Esophagus squamous epithelium (tissue), 5 donors: ENCODE results near the gene RNF112. TPM values are rescaled to one million over a fixed set of nuclear protein-coding genes. Genes with fewer than 3 reads are reported as not detected.
"Not testable (repeated sequence)": the region's sequence is repeated elsewhere in the genome, so short reads cannot be mapped to it uniquely, and the experiment has no call there.

Experiments used
- DNase-seq: peaks from one replicate; lab custom pipeline; 2025; lab: John Stamatoyannopoulos, UW
- H3K27ac ChIP-seq, 4 donors: fragments of 200-600 bp; sonication (generic); one replicate each; pipeline ENCODE4 v1.5.1; 2016 to 2019; ENCODE audit warnings: mild to moderate bottlenecking in 1 of 4
- H3K27me3 ChIP-seq, 4 donors: fragments of 200-600 bp; sonication (generic); 1 replicate in 3 of 4; 2 replicates in 1 of 4; pipeline versions ENCODE4 v1.5.1 to v1.6.0; 2017 to 2021; ENCODE audit warnings: antibody characterized with exemption in 1 of 4
- H3K36me3 ChIP-seq, 3 donors: fragments of 200-600 bp; sonication (generic); one replicate each; pipeline ENCODE4 v1.5.1; 2016 to 2019
- H3K4me1 ChIP-seq, 3 donors: fragments of 200-600 bp; sonication (generic); one replicate each; pipeline ENCODE4 v1.5.1; 2017 to 2019
- H3K4me3 ChIP-seq, 4 donors: fragments of 200-600 bp; sonication (generic); 1 replicate in 3 of 4; 2 replicates in 1 of 4; pipeline ENCODE4 v1.5.1; 2016 to 2019; ENCODE audit warnings: mild to moderate bottlenecking in 2 of 4, moderate library complexity in 1 of 4
- H3K9me3 ChIP-seq, 3 donors: fragments of 200-600 bp; sonication (generic); one replicate each; pipeline ENCODE4 v1.5.1; 2016 to 2019
- CTCF ChIP-seq, 6 experiments: fragments of 450-650 bp in 4 of 6; fragments of 200-600 bp in 2 of 6; sonication (generic) in 2 of 6; IDR thresholded peaks; one replicate each; pipeline ENCODE4 v1.5.1; 2016 to 2019; ENCODE audit warnings: antibody characterized with exemption in 6 of 6, mild to moderate bottlenecking in 4 of 6, moderate library complexity in 4 of 6
- POLR2A ChIP-seq, 4 donors: fragments of 450-650 bp; IDR thresholded peaks; one replicate each; pipeline ENCODE4 v1.6.1; 2017; ENCODE audit warnings: antibody characterized with exemption in 4 of 4, mild to moderate bottlenecking in 4 of 4, moderate library complexity in 3 of 4
- WGBS, 2 donors: methylation state at CpG; one replicate each; pipeline ENCODE4 v1.1.5; 2018; 5-methylcytosine and 5-hydroxymethylcytosine counted together
- intact Hi-C: fragments of 100-400 bp; cut with DNase I; formaldehyde crosslinking; loops from one replicate; pipeline ENCODE4 v1.15.0; 2022
- total RNA-seq, 4 donors: library from RNA; depleted of rRNA; stranded (reverse); fragments of >200 nt; gene quantifications; one replicate each; pipeline ENCODE4 v1.1.0, GENCODE V29; 2016
- donor health status: DM: yes; HTN: yes; CAD: no.

RNF112 gene
- total RNA-seq, 4 donors from 2014 or later = 0.45 to 1.5 (median 0.92) TPM; not detected in 1

- H3K4me1 ChIP-seq = peaks cover 0 to 5% (median 0%) of the 10 kb centered on the region in 3 donors
- no peaks in the 10 kb centered on the region for H3K9me3 ChIP-seq
- no peak overlapping the region for H3K4me3 ChIP-seq
- no peak overlapping the region for H3K27ac ChIP-seq
- TF ChIP-seq POLR2A (IDR thresholded peaks at IDR 0.05) = no peak
- H3K27me3 ChIP-seq = no peaks in the 10 kb centered on the region
- H3K36me3 ChIP-seq = no peaks in the 10 kb centered on the region
- no peak for DNase-seq
- intact Hi-C loops = no loop called here
- 86 to 87% methylated on average over 5 of the region's 5 CpGs for WGBS, 2 donors
These were observed 22.2 kb downstream of the RNF112 start for GRCh38 chr17:19433255-19433654.

GRCh38 chr17:19433727-19434340 lies 22.8 kb downstream of the RNF112 start:
- no peak overlapping the region for H3K4me3 ChIP-seq
- H3K4me1 ChIP-seq = peaks cover 0 to 5% (median 0%) of the 10 kb centered on the region in 3 donors
- TF ChIP-seq CTCF (IDR thresholded peaks at IDR 0.05) (no peak), POLR2A (IDR thresholded peaks at IDR 0.05) (no peak)
- no peak overlapping the region for H3K27ac ChIP-seq
- no peaks in the 10 kb centered on the region for H3K36me3 ChIP-seq
- DNase-seq = no peak
- 94 to 96% methylated on average over 2 of the region's 2 CpGs for WGBS, 2 donors
- no peaks in the 10 kb centered on the region for H3K9me3 ChIP-seq
- intact Hi-C loops = no loop called here
- no peaks in the 10 kb centered on the region for H3K27me3 ChIP-seq

GRCh38 chr17:19440421-19440820 lies 29.4 kb downstream of the RNF112 start:
- H3K36me3 ChIP-seq = no peaks in the 10 kb centered on the region
- WGBS, 2 donors = 50% methylated on average over 1 of the region's 1 CpG
- no peak for TF ChIP-seq CTCF (IDR thresholded peaks at IDR 0.05)
- TF ChIP-seq POLR2A (IDR thresholded peaks at IDR 0.05) = no peak

GRCh38 chr17:19441288-19441687 lies 30.3 kb downstream of the RNF112 start:
- intact Hi-C loops, H3K4me3 ChIP-seq, DNase-seq, H3K27ac ChIP-seq, H3K27me3 ChIP-seq, H3K9me3 ChIP-seq, H3K4me1 ChIP-seq, H3K36me3 ChIP-seq: not testable (repeated sequence)
- WGBS, 2 donors = no CpG with 5 or more reads among the region's 25 CpGs

More at GRCh38 chr17:19440421-19440820, 29.4 kb downstream of the RNF112 start:
- no peak for DNase-seq
- Histone ChIP-seq H3K9me3 (peaks cover 0 to 6% (median 5%) of the 10 kb centered on the region in 3 donors), H3K27me3 (no peaks in the 10 kb centered on the region), H3K4me3 (no peak overlapping the region), H3K27ac (no peak overlapping the region), H3K4me1 (peaks cover 0 to 5% (median 0%) of the 10 kb centered on the region in 3 donors)
- intact Hi-C loops = no loop called here

- WGBS, 2 donors = 92 to 97% methylated on average over 2 of the region's 2 CpGs
- Histone ChIP-seq H3K4me3 (no peak overlapping the region), H3K27me3 (no peaks in the 10 kb centered on the region), H3K27ac (no peak overlapping the region), H3K9me3 (peaks cover 0 to 6% (median 5%) of the 10 kb centered on the region in 3 donors), H3K4me1 (peaks cover 6 to 13% (median 11%) of the 10 kb centered on the region in 3 donors), H3K36me3 (no peaks in the 10 kb centered on the region)
- no peak for DNase-seq
- intact Hi-C loops = no loop called here
- TF ChIP-seq CTCF (IDR thresholded peaks at IDR 0.05) (no peak), POLR2A (IDR thresholded peaks at IDR 0.05) (no peak)
These were observed 31.7 kb downstream of the RNF112 start for GRCh38 chr17:19442731-19443130.

- Histone ChIP-seq H3K27ac (no peak overlapping the region), H3K9me3 (peaks cover 0 to 6% (median 5%) of the 10 kb centered on the region in 3 donors), H3K27me3 (no peaks in the 10 kb centered on the region), H3K36me3 (no peaks in the 10 kb centered on the region), H3K4me1 (peaks cover 10 to 17% (median 15%) of the 10 kb centered on the region in 3 donors), H3K4me3 (no peak overlapping the region)
- TF ChIP-seq CTCF (IDR thresholded peaks at IDR 0.05) (no peak), POLR2A (IDR thresholded peaks at IDR 0.05) (no peak)
- DNase-seq = no peak
- 100% methylated on average over 1 of the region's 1 CpG; no CpG with 5 or more reads in 1 of the 2 donors for WGBS, 2 donors
- intact Hi-C loops = no loop called here
These were observed 32.1 kb downstream of the RNF112 start for GRCh38 chr17:19443148-19443547.
